ENCODE measurements around the gene ICAM2. TPM values are rescaled to one million over a fixed set of nuclear protein-coding genes. Genes with fewer than 3 reads are reported as not detected.
"Not testable (repeated sequence)": the region's sequence is repeated elsewhere in the genome, so short reads cannot be mapped to it uniquely, and the experiment has no call there.

ICAM2 gene
- polyA plus RNA-seq, 12 donors: 16.3 to 34.6 (median 24.8) TPM; not detected in 1

- DNase-seq: no peak
Observed at GRCh38 chr17:63998721-63999679, 21.4 kb downstream of the ICAM2 start.

GRCh38 chr17:63998050-63998720 is 22.2 kb downstream of the ICAM2 start, which contains the start of gene PRR29:
TSS of gene PRR29 (plus strand) at chr17:63998351. CDS start at chr17:63998365, 14 bp downstream.
- DNase-seq: no peak

GRCh38 chr17:63997341-63998048 is 22.9 kb downstream of the ICAM2 start:
- no peak for DNase-seq

- no peak for DNase-seq
Observed at GRCh38 chr17:63996430-63997182, 23.8 kb downstream of the ICAM2 start.

- no peak for DNase-seq
Observed at GRCh38 chr17:63995626-63996025, 24.8 kb downstream of the ICAM2 start.

GRCh38 chr17:63993368-63993985 is 27.0 kb downstream of the ICAM2 start:
- DNase-seq: no peak

GRCh38 chr17:63991611-63992010 is 28.8 kb downstream of the ICAM2 start:
- no peak for DNase-seq

GRCh38 chr17:63989622-63990345 is 30.6 kb downstream of the ICAM2 start:
- DNase-seq: no peak

GRCh38 chr17:63988741-63989621 is 31.5 kb downstream of the ICAM2 start:
- no peak for DNase-seq

GRCh38 chr17:63988127-63988478 is 32.3 kb downstream of the ICAM2 start:
- DNase-seq: no peak

GRCh38 chr17:63987221-63988126 is 33.0 kb downstream of the ICAM2 start:
- no peak for DNase-seq

- DNase-seq: no peak
Observed at GRCh38 chr17:63986821-63987220, 33.6 kb downstream of the ICAM2 start.

GRCh38 chr17:63985387-63986140 is 34.9 kb downstream of the ICAM2 start:
- DNase-seq: no peak

GRCh38 chr17:63984651-63985386 is 35.6 kb downstream of the ICAM2 start:
- no peak for DNase-seq

GRCh38 chr17:63984236-63984635 is 36.2 kb downstream of the ICAM2 start:
- no peak for DNase-seq

- DNase-seq: no peak
Observed at GRCh38 chr17:63983320-63983719, 37.1 kb downstream of the ICAM2 start.

GRCh38 chr17:63982641-63983040 is 37.8 kb downstream of the ICAM2 start:
- not testable (repeated sequence) for DNase-seq

Measured in muscle of arm (tissue), 12 donors.